ENCODE measurements around the gene DCDC2B. TPM values are rescaled to one million over a fixed set of nuclear protein-coding genes. Genes with fewer than 3 reads are reported as not detected.

The DCDC2B gene
- total and polyA plus RNA-seq, 2 of the 13 experiments (the other 11 are each of a cell fraction or from before 2014, with no cell fraction given) = not detected

DNA sequence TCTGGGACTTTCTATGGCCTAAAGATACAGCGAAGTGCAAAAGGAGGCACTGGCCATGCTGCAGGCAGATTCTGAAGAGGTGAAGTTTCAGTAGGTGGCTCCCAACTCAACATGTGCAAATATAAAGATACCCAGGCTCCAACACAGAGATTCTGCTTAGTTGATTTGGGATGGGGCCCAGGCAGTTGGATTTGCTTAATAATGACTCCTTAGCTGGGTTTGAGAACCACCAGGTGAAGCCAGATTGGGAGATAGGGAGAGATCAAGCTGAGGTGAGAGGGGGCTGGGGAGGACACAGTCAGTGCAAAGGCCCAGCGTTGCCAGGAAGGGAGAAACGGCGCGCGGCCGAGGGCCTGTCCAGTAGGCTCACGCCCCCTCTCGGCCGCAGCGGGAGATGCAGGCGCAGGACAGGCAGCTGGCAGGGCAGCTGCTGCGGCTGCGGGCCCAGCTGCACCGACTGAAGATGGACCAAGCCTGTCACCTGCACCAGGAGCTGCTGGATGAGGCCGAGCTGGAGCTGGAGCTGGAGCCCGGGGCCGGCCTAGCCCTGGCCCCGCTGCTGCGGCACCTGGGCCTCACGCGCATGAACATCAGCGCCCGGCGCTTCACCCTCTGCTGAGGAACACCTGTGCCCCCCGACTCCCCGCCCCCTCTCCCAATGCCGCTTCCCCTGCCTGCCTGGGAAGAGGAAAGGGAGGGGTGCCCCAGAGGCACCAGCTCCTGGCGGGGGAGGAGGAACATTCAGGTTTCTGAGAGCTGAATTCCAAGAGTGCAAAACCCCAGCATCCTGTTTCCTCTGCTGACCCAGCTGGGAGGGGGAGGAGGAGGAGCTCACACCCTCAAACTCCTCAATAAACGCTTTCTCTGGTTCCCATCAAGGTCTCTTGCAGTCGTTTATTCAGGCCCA lies 39.3 kb downstream of the DCDC2B start (continued):
- TF ChIP-seq, protein P1, sequence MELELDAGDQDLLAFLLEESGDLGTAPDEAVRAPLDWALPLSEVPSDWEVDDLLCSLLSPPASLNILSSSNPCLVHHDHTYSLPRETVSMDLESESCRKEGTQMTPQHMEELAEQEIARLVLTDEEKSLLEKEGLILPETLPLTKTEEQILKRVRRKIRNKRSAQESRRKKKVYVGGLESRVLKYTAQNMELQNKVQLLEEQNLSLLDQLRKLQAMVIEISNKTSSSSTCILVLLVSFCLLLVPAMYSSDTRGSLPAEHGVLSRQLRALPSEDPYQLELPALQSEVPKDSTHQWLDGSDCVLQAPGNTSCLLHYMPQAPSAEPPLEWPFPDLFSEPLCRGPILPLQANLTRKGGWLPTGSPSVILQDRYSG (CRISPR knock-in tag; IDR thresholded peaks at IDR 0.05) = no peak
- TF ChIP-seq MATR3 (CRISPR knock-in tag; IDR thresholded peaks at IDR 0.05) (no peak), PHF5A (CRISPR knock-in tag; IDR thresholded peaks at IDR 0.05; ENCODE audit: low read depth, unreplicated experiment) (no peak), SP4 (CRISPR knock-in tag; IDR thresholded peaks at IDR 0.05) (no peak), ZNF660 (CRISPR knock-in tag; IDR thresholded peaks at IDR 0.05; ENCODE audit: borderline replicate concordance, low read depth) (no peak), SETDB1 (CRISPR knock-in tag; IDR thresholded peaks at IDR 0.05; ENCODE audit: borderline replicate concordance) (no peak), KAT2B (IDR thresholded peaks at IDR 0.05; ENCODE audit: borderline replicate concordance, low read depth, low read length) (no peak), ZNF44 (CRISPR knock-in tag; IDR thresholded peaks at IDR 0.05) (no peak), ZNF543 (CRISPR knock-in tag; IDR thresholded peaks at IDR 0.05) (no peak), ZNF549 (CRISPR knock-in tag; IDR thresholded peaks at IDR 0.05) (no peak), HMG20A (CRISPR knock-in tag; IDR thresholded peaks at IDR 0.05; ENCODE audit: borderline replicate concordance) (no peak), REL (CRISPR knock-in tag; conservative IDR thresholded peaks at IDR 0.05) (0 out of 2 replicates have a peak, but pooled peaks have one; percentile 56), ZFY (CRISPR knock-in tag; IDR thresholded peaks at IDR 0.05) (peak; percentile 68), MTA1 (CRISPR knock-in tag; IDR thresholded peaks at IDR 0.05; ENCODE audit: borderline replicate concordance) (no peak), ZNF562 (CRISPR knock-in tag; IDR thresholded peaks at IDR 0.05; ENCODE audit: borderline replicate concordance) (no peak), JARID2 (CRISPR knock-in tag; IDR thresholded peaks at IDR 0.05; ENCODE audit: insufficient replicate concordance) (no peak), ZNF737 (CRISPR knock-in tag; IDR thresholded peaks at IDR 0.05; ENCODE audit: borderline replicate concordance) (no peak), ZNF296 (CRISPR knock-in tag; conservative IDR thresholded peaks at IDR 0.05) (no peak), ZFYVE20 (CRISPR knock-in tag; IDR thresholded peaks at IDR 0.05; ENCODE audit: borderline replicate concordance, low read depth) (no peak), TBX3 (IDR thresholded peaks at IDR 0.05; ENCODE audit: borderline replicate concordance) (no peak), ZNF570 (CRISPR knock-in tag; IDR thresholded peaks at IDR 0.05; ENCODE audit: borderline replicate concordance) (no peak), FOXA1 (IDR thresholded peaks at IDR 0.05) (no peak), FOXA1 (CRISPR knock-in tag; IDR thresholded peaks at IDR 0.05) (no peak), ZNF547 (CRISPR knock-in tag; IDR thresholded peaks at IDR 0.05) (no peak), REXO4 (CRISPR knock-in tag; IDR thresholded peaks at IDR 0.05; ENCODE audit: borderline replicate concordance) (no peak), FOXO1 (CRISPR knock-in tag; IDR thresholded peaks at IDR 0.05) (0 out of 2 replicates have a peak, but pooled peaks have one; percentile 18), SRSF4 (IDR thresholded peaks at IDR 0.05; ENCODE audit: low read depth, low read length, poor library complexity, severe bottlenecking) (no peak), KAT8 (CRISPR knock-in tag; IDR thresholded peaks at IDR 0.05) (peak; percentile 55), NFIC (IDR thresholded peaks at IDR 0.05; ENCODE audit: low read length) (no peak)
- TF ChIP-seq, protein P2, sequence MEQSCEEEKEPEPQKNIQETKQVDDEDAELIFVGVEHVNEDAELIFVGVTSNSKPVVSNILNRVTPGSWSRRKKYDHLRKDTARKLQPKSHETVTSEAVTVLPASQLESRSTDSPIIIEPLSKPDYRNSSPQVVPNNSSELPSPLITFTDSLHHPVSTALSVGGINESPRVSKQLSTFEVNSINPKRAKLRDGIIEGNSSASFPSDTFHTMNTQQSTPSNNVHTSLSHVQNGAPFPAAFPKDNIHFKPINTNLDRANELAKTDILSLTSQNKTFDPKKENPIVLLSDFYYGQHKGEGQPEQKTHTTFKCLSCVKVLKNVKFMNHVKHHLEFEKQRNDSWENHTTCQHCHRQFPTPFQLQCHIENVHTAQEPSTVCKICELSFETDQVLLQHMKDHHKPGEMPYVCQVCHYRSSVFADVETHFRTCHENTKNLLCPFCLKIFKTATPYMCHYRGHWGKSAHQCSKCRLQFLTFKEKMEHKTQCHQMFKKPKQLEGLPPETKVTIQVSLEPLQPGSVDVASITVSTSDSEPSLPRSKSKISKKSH (CRISPR knock-in tag; IDR thresholded peaks at IDR 0.05; ENCODE audit: borderline replicate concordance) = no peak
